H1 (cell line): ENCODE results near the gene MXD1.

Experiments
- BACH1 ChIP-seq: IDR thresholded peaks from 2 replicates; pipeline ENCODE4 v1.6.1; 2012; ENCODE audit warnings: low read length, improper control_type of control experiment
- BRCA1 ChIP-seq: IDR thresholded peaks from 2 replicates; pipeline ENCODE4 v1.6.1; 2012; ENCODE audit warnings: low read depth, low read length, improper control_type of control experiment
- CBX8 ChIP-seq: fragments of 300-800, 300-1000 bp; sonication (generic); IDR thresholded peaks from 2 replicates; pipeline ENCODE4 v1.7.1; 2016; ENCODE audit warnings: low read depth, low read length, borderline replicate concordance
- CTCF ChIP-seq, 3 experiments: IDR thresholded peaks; 1 replicate in 2 of 3; 2 replicates in 1 of 3; pipeline versions ENCODE4 v1.5.1 to v1.6.1; 2011; ENCODE audit warnings: low read length in 3 of 3, mild to moderate bottlenecking in 3 of 3, inconsistent platforms in 2 of 3, low read depth in 1 of 3, moderate library complexity in 1 of 3; ENCODE audit not compliant: insufficient read depth in 1 of 3; ENCODE audit errors: control extremely low read depth in 1 of 3
- EGR1 ChIP-seq: IDR thresholded peaks from 2 replicates; pipeline ENCODE4 v1.6.1; 2011; ENCODE audit warnings: low read depth, low read length, borderline replicate concordance
- HDAC2 ChIP-seq, 2 experiments: fragments of 300-600 bp in 1 of 2; sonication (generic) in 1 of 2; IDR thresholded peaks; 2 replicates each; pipeline ENCODE4 v1.6.1; 2011 to 2012; ENCODE audit warnings: low read depth in 2 of 2, low read length in 2 of 2, mild to moderate bottlenecking in 2 of 2, moderate library complexity in 2 of 2, borderline replicate concordance in 1 of 2, inconsistent platforms in 1 of 2
- MAFK ChIP-seq: IDR thresholded peaks from 2 replicates; pipeline ENCODE4 v1.6.1; 2012; ENCODE audit warnings: low read depth, mild to moderate bottlenecking, improper control_type of control experiment, low read length
- POLR2A ChIP-seq, 2 experiments: IDR thresholded peaks; 1 replicate in 1 of 2; 2 replicates in 1 of 2; pipeline ENCODE4 v1.6.1; 2011; ENCODE audit warnings: low read depth in 2 of 2, low read length in 2 of 2, mild to moderate bottlenecking in 2 of 2; ENCODE audit errors: control extremely low read depth in 1 of 2
- RAD21 ChIP-seq, 2 experiments: IDR thresholded peaks in 1 of 2; conservative IDR thresholded peaks in 1 of 2; 2 replicates each; pipeline ENCODE4 v1.6.1; 2011; ENCODE audit warnings: low read depth in 2 of 2, low read length in 2 of 2, improper control_type of control experiment in 1 of 2, inconsistent platforms in 1 of 2, mild to moderate bottlenecking in 1 of 2, moderate library complexity in 1 of 2
- RNF2 ChIP-seq: fragments of 200-900, 300-1000 bp; sonication (generic); IDR thresholded peaks from 2 replicates; pipeline ENCODE4 v1.7.1; 2016; ENCODE audit warnings: borderline replicate concordance, low read depth, mild to moderate bottlenecking, antibody characterized with exemption, low read length; ENCODE audit not compliant: poor library complexity, severe bottlenecking; ENCODE audit errors: missing control alignments
- YY1 ChIP-seq: IDR thresholded peaks from 2 replicates; pipeline ENCODE4 v1.6.1; 2011; ENCODE audit warnings: low read depth, mild to moderate bottlenecking, low read length

DNA sequence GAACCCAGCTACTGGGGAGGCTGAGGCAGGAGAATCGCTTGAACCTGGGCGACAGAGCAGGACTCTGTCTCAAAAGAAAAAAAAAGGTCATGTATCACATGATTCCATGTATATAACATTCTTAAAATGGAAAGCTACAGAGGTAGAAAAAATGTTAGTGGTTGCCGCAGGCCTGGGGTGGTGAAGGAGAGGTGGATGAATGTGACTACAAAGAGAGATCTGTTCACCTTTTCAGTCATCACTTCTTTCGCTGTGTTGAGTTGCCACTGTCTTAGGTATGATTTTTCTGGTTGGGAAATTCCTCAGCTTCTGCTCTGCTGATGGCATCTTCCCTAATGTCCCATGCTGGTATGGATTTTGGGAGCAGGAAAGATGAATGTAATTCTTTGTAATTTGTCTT, 26.5 kb upstream of the MXD1 start:
- TF ChIP-seq EGR1 (no peak), CTCF (IDR thresholded peaks at IDR 0.05; ENCODE audit: control extremely low read depth in 1 of 3, insufficient read depth in 1 of 3, low read depth in 1 of 3, low read length in 3 of 3) (no peak), BACH1 (no peak), MAFK (no peak), HDAC2 (IDR thresholded peaks at IDR 0.05; ENCODE audit: borderline replicate concordance in 1 of 2, low read depth in 2 of 2, low read length in 2 of 2) (no peak), RNF2 (no peak), POLR2A (IDR thresholded peaks at IDR 0.05; ENCODE audit: control extremely low read depth in 1 of 2, low read depth in 2 of 2, low read length in 2 of 2) (no peak), CBX8 (no peak), YY1 (no peak), BRCA1 (no peak), RAD21 (IDR thresholded peaks at IDR 0.05 in 1 of 2, conservative IDR thresholded peaks at IDR 0.05 in 1 of 2; ENCODE audit: low read depth in 2 of 2, low read length in 2 of 2) (no peak)
